Measurements from ENCODE around the gene APRT.

Gene APRT

DNA sequence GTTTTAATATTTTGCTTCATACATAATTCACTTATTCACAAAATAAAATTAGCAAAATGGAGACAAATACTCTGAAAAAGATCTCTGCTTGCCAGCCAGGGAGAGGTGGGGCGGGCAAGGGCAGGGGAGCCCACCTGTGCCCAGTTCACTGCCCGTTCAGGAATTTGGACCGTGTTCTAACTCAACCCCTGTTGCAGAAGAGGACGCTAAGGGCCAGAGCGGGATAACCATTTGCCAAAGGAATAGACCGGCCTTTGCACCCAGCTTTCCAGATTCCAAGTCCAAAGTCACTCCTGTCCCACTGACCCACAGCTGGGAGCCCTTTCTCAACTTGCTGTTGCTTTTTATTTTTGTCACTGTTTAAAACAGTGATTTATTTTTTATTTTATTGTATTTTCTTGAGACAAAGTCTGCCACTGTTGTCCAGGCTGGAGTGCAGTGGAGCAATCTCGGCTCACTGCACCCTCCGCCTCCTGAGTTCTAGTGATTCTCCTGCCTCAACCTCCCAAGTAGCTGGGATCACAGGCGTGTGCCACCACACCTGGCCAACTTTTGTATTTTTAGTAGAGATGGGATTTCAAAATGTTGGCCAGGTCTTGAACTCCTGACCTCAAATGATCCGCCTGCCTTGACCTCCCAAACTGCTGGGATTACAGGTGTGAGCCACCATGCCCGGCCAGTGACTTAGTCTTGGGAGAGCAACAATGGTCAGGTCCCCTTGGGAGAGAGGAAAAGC lies 24.0 kb downstream of the APRT start:
- DNase-seq (ENCODE audit: low read depth): no peak
- H3K4me3 ChIP-seq (ENCODE audit: low read depth, low read length): no peak overlapping the region
- TF ChIP-seq, protein P1, sequence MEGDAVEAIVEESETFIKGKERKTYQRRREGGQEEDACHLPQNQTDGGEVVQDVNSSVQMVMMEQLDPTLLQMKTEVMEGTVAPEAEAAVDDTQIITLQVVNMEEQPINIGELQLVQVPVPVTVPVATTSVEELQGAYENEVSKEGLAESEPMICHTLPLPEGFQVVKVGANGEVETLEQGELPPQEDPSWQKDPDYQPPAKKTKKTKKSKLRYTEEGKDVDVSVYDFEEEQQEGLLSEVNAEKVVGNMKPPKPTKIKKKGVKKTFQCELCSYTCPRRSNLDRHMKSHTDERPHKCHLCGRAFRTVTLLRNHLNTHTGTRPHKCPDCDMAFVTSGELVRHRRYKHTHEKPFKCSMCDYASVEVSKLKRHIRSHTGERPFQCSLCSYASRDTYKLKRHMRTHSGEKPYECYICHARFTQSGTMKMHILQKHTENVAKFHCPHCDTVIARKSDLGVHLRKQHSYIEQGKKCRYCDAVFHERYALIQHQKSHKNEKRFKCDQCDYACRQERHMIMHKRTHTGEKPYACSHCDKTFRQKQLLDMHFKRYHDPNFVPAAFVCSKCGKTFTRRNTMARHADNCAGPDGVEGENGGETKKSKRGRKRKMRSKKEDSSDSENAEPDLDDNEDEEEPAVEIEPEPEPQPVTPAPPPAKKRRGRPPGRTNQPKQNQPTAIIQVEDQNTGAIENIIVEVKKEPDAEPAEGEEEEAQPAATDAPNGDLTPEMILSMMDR (IDR thresholded peaks at IDR 0.05; ENCODE audit: insufficient read depth, low read depth, low read length, missing control alignments): no peak

DNA sequence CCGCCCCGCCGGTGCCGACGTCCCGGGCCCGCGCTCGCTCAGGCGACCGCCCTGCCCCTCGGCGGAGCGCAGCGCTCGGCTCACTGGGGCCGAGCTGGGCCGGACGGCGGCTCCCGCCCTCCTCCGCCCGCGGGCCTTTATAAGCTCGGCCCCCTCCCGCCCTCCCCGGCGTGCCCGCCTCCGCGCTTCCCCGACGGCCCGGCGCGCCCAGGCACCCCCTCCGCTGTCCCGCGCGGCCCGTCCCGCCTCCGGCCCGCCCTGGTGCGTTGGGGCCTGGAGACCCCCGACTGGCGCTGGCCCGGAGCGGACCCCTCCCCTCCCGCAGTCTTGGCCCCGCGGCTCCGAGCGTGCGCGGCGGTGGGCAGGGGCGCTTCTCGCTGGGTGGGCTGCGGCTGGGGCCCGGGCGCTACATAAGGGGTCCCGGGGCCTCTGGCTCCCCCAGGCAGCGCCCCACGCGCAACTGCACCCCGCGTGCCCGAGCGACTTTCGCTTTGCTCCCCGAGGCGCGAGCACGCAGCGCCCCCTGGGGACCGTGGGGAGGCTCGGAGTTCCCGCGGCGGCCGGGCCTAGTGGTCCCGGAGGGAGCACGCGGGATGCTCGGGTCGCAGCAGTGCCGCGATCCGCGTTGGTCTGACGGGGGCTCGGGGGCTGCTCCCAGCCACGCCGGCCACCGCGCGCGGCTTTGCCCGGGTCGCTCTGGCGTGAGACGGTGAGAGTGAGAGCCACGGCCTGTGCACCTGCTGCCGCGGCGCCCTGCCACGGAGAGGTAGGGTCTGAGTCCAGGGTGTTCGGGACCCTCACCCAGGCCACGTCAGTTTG lies 26.4 kb downstream of the APRT start, which contains the start of gene PIEZO1:
PIEZO1 (minus strand) TSS at position 115 of the 819 bp plus-strand sequence. CDS start 256 bp downstream, outside the sequence.
- peak within 1 kb of the TSS; percentile 71 for H3K4me3 ChIP-seq (ENCODE audit: low read depth, low read length)
- TF ChIP-seq, protein P1 (IDR thresholded peaks at IDR 0.05; ENCODE audit: insufficient read depth, low read depth, low read length, missing control alignments): peak; percentile 91
- DNase-seq (ENCODE audit: low read depth): peak; percentile 80

DNA sequence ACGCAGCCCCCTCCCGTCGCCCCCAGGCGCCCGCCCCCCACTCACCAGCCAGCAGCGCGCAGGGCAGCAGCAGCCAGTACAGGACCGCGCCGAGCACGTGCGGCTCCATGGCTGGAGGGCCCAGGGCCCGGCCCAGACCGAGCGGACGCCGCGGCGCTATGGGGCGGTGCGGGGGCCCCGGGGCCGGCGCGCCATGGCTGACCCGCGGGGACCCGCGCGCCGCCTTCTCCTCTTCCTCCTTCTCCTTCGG lies 26.9 kb downstream of the APRT start:
- peak overlapping the region; percentile 67 for H3K4me3 ChIP-seq (ENCODE audit: low read depth, low read length)
- TF ChIP-seq, protein P1 (IDR thresholded peaks at IDR 0.05; ENCODE audit: insufficient read depth, low read depth, low read length, missing control alignments): no peak
- no peak for DNase-seq (ENCODE audit: low read depth)

DNA sequence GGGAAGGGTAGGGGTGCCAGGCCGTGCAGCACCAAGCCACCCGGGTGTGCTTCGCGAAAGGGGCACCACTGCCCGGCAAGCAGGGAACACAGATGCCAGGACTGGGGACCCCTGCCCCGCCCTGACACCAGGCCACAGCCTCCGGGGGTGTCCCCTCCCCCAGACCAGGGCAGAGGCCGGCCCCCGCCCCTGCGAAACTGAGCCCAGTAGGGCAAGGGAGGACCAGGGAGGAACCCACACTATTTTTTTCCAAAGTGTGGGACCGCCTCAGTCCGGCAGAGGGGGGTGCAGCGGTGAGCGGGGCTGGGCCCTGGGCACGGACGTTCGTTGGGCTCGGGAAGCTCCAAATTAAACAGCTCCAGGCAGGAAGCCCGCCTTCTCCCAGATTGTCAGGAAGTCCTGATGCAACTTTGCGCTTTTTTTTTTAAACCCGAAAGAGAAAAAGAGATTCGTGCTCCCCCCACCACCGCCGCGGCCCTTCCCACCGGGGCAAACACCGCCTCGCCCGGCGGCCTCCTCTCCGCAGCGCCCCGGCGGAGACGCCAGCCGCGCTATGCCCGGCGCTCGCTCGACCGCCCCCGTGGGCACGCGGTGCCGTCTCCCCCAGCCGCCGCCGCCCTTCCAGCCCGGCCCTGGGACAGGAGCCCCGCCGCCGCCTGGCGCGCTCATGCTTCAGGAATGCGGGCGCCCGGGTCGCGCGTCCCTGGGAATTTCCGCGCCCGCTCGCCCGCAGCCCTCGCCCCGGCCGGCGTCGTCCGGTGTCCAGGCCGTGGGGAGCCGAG lies 27.5 kb downstream of the APRT start:
- H3K4me3 ChIP-seq (ENCODE audit: low read depth, low read length): peak overlapping the region; percentile 67
- DNase-seq (ENCODE audit: low read depth): peak; percentile 56
- TF ChIP-seq, protein P1 (IDR thresholded peaks at IDR 0.05; ENCODE audit: insufficient read depth, low read depth, low read length, missing control alignments): peak; percentile 49

DNA sequence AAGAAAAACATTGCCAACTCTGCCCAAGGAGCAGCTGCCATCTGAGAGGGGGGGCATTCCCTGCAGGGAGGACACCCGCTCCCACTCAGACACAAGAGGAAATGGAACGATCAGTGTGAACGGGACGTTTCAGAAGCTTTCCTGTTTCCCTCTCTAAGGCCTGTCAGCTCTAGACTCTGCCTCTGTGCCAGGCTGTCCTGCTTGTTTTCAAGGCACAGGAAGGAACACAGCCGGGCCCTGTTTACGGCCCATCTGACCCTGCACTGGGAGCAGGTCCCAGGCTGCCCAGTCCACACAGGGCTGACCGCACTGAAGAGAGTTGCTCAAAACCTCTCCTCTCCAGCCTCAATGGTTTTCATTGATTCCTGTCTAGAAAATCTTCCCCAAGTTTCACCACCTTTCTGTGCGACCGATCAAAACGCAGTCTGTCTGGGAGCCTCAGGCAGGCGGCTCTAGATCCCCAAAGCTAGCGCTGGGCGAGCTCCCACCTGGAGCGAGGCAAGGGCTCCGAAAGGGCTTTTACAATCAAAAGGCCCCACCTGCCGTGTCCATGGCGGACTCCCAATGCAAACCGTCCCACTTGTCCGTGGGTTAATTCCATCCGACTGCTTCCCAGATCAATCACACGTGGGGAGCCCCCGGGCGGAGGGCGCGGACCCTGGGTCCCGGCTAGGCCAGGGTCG lies 28.2 kb downstream of the APRT start:
- TF ChIP-seq, protein P1 (IDR thresholded peaks at IDR 0.05; ENCODE audit: insufficient read depth, low read depth, low read length, missing control alignments): no peak
- peak; percentile 50 for DNase-seq (ENCODE audit: low read depth)
- H3K4me3 ChIP-seq (ENCODE audit: low read depth, low read length): peak overlapping the region; percentile 67

Measured in GM12865 (cell line).